ENCODE measurements around the gene SERHL2.
"Not testable (repeated sequence)": the region's sequence is repeated elsewhere in the genome, so short reads cannot be mapped to it uniquely, and the experiment has no call there.

Gene SERHL2, protein sequence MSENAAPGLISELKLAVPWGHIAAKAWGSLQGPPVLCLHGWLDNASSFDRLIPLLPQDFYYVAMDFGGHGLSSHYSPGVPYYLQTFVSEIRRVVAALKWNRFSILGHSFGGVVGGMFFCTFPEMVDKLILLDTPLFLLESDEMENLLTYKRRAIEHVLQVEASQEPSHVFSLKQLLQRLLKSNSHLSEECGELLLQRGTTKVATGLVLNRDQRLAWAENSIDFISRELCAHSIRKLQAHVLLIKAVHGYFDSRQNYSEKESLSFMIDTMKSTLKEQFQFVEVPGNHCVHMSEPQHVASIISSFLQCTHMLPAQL

DNA sequence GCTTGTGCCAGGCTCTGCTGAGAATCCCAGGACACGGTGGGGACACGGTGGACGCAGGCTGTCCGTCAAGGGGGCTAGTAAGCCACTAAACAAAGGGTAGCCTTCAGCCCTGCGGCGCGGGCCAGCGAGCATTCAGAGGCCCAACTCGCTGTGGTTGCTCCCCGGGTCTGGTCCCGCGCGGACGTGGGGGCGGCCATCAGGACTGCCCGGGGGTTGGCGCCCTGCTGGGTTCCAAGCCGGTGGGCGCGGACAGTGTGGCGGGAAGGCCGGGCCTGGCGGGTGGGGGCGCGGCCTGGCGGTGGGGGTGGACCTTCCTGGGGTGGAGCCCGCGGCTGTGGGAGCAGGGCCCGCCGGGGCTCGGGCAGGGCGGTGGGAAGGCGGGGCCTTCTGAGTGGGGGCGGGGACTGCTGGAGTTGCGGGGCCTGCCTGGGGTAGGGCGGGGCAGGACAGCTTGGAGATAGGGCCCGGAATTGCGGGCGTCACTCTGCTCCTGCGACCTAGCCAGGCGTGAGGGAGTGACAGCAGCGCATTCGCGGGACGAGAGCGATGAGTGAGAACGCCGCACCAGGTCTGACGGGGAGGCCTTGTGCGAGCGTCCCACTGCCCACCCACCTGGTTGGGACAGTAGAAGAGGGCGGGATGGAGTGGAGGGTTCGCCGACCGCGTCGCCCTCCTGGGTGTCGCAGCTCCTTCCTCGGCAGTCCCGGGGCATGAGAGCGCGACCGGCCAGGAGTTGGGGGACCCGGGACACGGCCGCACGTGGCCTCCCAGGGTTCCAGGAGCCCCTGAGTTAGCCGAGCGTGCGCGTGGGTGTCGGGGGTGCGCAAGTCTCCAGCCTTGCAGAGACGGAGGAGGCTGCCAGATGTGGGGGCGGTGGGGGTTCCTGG lies at the start of gene SERHL2:
Gene SERHL2, plus strand, starts transcription at position 482 of the 887 bp plus-strand sequence. Its CDS starts 65 bp downstream, at position 547.
- DNase-seq (ENCODE audit: low spot score) = peak; percentile 78

DNA sequence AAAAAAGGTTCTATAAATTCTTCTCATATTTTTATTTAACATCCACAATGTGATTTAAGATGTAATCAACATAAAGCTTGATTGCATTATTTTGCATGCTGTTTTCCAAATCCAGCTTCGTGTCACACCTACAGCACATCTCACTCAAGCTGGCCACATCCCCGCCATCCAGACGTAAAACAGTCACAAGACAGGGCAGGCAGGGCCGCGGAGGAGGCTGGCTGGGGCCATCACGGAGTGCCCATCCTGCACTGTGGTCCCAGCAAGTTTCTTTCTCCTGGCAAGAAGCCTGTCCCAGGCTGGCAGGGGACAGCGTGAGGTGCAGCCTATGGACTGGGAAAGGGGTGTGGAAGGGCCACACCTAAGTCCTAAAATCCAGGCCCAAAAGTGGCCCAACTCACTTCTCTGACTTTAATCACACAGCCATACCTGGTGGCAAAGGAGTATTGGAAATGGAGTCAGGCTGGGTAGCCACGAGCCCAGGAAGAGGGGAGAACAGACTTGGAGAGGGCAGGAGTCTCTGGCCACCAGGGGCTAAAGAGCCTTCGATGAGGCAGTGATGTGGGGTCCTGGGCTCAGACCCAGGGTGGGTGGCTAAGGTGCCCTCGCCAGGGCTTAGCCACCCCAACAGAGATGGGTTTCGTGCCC lies 45.3 kb upstream of the SERHL2 start:
- DNase-seq (ENCODE audit: low spot score) = not testable (repeated sequence)

DNA sequence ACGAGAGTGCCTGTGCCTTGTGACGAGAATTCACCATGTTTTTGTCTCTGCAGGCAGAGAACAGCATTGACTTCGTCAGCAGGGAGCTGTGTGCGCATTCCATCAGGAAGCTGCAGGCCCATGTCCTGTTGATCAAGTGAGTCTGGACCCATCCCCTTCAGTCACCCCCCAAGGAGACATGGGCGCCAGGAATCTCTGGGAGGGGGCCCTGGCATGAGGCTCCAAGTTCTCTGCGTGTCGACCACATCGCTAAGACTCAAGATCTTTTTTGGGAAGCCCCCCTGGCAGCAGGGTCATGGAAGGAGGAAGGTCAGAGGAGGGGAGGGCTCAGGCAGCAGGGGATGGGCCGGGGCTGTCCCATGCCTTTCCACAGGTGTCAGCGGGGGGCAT lies 44.8 kb upstream of the SERHL2 start:
- DNase-seq (ENCODE audit: low spot score) = not testable (repeated sequence)

DNA sequence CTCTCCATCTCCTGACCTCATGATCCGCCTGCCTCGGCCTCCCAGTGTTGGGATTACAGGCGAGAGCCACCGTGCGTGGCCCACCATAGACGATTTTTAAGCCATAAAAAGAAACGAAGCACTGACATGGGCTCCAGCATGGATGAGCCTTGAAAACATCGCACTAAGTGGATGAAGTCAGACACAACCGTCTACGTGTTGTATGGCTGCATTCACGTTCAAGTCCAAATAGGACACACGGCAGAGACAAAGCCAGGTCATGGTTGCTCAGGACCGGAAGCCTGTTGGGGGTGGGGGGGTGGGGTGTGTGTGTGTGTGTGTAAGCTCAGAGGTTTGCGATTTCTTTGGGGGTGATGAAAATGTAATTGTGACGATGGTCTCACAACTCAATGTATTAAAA lies 44.2 kb upstream of the SERHL2 start:
- DNase-seq (ENCODE audit: low spot score) = no peak

DNA sequence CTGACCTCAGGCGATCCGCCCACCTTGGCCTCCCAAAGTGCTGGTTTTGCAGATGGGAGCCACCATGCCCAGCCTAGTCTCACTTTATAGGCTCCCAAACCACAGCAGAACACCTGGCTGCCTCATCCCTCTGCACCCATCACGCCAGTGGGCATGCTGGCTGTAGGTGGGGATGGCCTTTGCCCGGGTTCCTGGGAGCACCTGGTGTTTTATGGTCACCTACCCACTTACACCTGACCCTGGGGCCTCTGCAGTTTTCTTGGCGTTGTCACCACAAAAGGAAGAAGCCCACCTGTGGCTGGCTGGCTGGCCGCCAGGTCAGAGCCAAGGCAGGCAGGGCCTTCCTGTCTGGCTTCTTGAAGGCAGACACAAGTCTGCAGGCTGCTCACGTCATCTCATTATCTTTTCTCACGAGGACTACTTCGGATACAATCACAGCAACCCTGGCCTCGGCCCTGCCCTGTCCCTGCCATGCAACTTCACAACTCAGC lies 42.3 kb upstream of the SERHL2 start:
- no peak for DNase-seq (ENCODE audit: low spot score)

DNA sequence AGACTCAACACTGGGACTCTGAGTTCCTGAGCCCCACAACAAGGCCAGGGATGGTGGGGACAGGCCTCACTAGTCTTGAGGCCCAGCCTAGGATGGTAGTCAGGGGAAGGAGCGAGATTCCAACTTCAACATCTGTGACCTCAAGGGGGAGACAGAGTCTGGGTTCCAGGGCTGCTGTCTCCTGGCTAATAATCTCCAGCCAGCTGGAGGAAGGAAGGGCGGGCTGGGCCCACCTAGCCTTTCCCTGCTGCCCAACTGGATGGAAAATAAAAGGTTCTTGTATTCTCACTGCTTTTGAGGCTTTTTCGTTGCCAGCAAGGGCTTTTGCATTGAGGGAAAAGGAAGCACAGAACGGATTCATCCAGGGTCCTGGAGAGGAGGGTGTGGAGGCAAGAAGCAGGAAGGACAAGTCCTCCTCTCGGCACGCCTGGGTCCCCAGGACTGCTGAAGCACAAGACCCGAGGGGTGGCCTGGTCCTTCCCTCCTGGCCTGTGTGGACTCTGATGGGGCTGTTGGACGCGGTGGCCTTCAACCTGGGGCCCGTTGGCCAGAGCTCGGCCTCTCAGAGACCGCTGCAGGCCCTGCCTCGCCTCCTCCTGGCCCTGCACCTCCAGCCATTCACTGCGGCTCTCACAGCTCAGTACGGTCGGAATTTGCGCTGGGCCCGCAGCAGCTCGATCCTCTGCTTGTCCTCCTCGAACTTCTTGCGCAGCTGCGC lies 41.3 kb upstream of the SERHL2 start:
- DNase-seq (ENCODE audit: low spot score) = not testable (repeated sequence)

DNA sequence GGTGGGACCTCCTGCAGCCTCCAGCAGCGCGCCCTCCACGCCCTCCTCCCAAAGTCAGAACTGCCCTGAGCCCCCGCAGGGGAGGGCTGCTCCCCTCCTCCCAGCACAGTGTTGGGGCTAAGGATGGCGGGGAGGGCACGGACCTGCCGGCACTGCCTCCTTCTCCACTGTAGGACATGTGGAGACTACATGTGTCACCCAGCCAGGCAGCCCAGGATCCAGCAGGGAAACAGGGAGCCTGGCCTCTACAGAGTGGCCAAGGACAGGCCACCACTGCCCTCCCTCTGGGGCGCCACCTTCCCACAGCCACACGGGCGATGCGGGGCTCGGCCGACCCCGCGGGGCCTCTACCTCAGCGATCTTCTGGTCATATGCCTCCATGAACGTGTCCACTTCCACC lies 39.4 kb upstream of the SERHL2 start:
- not testable (repeated sequence) for DNase-seq (ENCODE audit: low spot score)

DNA sequence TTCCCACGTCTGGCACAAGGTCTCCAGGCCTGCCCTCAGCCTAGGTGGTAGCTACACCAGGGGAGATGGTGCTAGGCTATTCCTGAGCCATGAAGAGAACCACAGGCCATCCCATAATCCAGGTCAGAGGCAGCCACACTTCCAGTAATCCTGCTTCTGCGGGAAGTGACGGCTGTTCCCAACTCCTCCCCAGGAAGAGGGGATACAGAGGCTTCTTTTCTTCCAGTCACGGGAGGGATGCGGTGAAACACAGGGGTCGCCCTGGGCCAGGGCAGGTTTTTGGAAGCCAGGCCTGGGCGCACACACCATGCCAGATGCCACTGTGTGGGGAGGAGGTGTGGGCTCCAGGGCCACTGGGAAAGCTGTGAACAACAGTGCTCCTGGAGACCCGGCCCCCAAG lies 38.5 kb upstream of the SERHL2 start:
- DNase-seq (ENCODE audit: low spot score) = not testable (repeated sequence)

DNA sequence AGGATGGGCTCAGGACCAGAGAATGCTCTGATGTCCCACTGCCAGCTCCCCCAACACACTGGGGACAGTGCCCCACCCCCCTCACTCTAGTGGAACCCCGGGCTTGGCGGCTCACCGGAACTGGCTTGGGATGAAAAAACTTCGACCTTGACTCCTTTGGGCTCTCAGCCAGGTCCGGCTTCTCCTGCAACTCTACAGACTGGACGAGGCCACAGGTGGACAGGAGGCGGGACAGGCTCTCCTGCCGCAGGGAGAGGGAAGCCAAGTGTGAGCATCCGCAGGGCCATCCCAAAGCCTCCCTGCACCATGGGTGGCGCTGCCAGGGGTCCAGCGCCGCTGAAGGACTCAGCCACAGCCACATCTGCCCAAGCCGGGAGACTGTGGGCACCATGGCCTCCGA lies 37.9 kb upstream of the SERHL2 start:
- no peak for DNase-seq (ENCODE audit: low spot score)

DNA sequence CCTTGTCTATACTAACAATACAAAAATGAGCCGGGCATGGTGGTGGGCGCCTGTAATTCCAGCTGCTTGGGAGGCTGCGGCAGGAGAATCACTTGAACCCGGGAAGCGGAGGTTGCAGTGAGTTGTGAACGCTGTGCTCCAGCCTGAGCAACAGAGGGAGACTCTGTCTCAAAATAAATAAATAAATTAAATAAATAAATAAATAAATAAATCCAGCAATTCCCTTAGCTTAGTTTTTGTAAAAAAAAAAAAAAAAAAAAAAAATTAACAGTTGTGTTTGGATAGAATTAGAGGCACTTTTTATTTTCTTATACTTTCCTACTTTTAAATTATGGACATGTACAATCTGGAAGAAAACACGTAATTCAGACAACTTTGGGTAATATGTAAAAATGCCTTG lies 36.7 kb upstream of the SERHL2 start:
- not testable (repeated sequence) for DNase-seq (ENCODE audit: low spot score)

DNA sequence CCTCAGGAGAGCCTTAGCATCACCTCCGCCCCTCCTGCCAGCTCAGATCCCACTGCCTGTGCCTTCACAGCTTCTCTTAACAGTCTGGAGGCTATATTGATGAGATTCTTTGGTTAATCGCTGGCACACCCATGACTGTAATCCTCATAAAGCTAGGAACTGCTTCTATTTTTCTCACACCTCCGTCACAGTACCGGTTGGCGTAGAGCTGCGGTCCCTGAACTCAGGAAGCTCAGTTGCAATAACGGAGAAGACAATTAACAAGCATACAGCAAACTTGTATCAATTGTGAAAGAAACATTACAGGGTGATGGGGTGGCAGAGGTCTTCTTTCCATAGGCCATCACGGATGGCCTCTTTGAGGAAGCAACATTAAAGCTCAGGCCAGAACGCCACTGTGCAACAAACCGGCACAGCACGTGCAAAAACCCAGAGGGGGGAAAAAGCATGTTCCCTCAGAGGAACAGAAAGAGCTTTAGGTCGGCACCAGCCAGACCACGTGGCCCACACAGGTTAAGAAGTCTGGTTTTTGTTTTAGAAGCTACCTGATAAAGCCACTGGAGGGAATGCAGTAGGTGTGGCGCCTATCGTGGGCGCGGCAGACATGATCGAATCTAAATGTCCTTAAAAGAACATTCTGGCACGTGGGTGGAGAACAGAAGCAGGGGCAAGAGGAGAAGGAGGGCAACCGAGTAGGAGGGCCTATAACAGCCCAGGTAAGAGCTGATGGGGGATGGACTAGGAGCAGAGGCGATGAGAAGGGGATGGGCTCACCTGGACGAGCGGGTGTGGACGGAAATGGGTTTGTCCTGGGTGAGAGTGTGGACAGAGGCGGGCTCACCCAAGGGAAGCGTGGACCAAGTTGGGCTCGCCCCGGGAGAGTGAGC lies 34.9 kb upstream of the SERHL2 start:
- not testable (repeated sequence) for DNase-seq (ENCODE audit: low spot score)

DNA sequence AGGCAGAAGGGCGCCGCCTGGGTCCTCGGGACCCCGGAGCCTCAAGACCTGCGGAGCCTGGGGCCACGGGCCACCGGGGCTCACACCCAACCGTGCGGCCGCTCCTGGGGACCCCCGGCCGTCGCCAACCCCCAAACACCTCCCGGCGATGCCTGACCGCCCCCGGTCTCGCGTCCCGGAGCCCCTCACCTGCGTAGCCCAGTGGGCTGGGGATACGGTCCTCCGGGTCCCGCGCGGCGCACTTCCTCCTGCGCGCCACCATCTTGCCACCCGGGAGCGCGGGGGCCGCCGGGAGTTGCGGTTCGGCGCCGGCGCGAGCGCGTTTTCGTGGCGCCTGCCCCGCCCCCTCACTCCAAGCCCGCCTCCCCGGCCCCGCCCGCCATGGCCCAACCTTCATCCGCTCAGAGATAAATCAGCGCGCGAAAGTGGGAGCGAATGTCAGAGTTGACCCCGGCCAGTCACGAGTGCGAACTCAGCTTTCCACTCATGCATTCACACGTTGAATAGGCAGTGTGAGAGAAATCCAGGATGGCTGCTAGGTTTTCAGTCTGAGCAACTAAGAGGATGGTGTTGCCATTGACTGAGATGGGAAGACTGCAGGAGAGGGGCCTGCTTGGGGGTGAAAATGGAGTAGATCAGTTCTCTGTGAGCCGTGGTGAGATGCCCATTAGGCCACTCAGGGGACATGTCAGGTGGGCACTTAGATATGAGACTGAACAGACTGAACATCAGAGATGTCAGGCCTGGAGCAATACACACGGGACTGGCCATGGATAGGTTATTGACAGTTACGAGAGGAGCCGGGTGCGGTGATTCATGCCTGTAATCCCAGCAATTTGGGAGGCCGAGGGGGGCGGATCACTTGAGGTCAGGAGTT lies 34.0 kb upstream of the SERHL2 start, which contains the start of gene RRP7A:
Gene RRP7A, minus strand, starts transcription at position 272 of the 877 bp plus-strand sequence. Its CDS starts 10 bp downstream, at position 262.
- peak; percentile 77 for DNase-seq (ENCODE audit: low spot score)

DNA sequence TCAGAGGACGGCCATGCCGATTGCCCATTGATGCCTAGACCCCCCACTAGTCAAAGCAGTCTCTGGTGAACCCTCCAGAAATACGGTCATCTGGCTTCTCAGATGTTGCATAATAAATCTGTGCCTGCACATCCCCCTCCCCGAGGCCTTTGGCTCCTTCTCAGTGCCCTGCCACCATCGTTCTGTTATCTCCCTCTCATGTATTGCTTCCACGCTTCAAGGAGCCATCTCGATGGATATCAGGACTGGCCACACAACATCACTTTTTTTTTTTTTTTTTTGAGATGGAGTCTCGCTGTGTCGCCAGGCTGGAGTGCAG lies 32.6 kb upstream of the SERHL2 start:
- no peak for DNase-seq (ENCODE audit: low spot score)

DNA sequence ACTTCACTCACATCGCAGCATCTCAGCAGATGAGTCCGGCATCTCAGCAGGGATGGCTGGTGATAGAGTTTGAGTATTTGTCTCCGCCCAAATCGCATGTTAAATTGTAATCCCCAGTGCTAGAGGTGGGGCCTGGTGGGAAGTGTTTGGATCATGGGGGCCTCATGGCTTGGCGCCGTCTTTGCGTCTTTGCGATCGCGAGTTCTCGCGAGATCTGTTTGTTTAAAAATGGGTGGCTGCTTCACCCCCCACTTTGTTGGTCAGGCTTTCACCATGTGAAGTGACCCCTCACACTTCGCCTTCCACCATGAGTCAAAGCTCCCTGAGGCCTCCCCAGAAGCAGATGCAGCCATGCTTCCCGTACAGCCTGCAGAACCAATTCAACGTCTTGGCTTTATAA lies 31.2 kb upstream of the SERHL2 start:
- DNase-seq (ENCODE audit: low spot score) = no peak

DNA sequence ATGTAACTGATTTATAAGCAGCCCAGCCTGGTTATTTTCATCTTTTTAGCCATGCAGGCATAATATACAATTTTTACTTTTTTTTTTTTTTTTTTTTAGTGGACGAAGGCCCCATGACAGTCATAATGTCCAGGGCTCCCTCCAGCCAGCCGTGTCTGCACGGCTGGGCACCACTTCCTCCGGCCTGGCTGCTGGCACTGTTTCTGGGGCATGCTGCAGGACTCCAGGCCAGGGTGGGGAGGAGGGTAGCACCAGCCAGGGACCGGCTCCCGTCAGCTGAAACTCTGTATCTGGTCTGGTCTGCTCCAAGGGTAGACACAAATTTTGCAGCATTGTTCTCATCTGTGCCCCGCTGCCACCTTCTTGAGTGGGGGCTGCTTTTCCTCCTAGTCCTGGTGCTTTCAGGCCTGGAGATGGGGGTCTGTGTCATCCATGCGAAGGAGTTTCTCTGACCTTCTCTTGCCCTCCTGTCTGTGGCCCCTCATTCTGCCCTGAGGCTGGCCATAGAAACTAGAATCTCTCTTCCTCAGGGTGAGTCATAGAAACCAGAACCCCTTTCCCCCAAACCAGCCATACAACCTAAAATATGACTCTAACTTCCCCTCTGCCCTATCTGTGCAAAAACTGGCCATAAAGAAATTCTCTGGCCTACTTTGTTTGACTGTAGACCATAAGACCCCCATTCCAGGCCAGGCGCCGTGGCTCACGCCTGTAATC lies 25.0 kb upstream of the SERHL2 start:
- no peak for DNase-seq (ENCODE audit: low spot score)

DNA sequence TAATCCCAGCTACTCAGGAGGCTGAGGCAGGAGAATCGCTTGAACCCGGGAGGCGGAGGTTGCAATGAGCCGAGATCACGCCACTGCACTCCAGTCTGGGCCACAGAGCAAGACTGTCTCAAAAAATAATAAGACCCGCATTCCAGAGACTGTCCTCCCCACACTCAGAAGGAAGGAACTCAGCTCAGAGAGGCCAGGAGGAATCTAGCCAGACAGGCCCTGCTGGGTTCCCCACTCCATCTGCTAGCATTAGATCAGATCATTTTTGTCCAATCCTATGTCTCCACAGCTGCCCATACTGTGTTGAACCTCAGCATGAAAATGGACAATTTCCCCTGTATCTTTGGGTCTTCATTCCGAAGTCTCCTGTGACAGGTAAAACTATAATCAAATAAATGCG lies 24.3 kb upstream of the SERHL2 start:
- DNase-seq (ENCODE audit: low spot score) = not testable (repeated sequence)

DNA sequence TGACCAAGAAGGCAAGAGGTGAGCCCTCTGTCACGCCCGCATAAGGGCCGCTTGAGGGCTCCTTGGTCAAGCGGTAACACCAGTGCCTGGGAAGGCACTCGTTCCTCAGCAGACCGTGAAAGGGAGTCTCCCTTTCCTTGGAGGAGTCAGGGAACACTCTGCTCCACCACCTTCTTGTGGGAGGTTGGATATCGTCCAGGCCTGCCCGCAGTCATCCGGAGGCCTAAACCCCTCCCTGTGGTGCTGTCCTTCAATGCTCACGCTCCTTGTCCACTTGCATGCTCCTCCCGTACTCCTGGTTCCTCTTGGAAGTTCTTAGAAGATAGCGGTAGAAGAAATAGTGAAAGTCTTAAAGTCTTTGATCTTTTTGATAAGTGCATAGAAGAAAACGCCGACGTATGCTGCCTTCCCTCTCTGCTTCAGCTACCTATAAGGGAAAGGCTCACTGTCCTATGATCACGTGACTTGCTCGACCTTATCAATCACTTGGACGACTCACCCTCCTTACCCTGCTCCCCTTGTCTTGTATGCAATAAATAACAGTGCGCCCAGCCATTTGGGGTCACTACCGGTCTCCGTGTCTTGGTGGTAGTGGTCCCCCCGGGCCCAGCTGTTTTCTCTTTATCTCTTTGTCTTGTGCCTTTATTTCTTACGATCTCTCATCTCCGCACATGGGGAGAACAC lies 22.2 kb upstream of the SERHL2 start:
- not testable (repeated sequence) for DNase-seq (ENCODE audit: low spot score)

DNA sequence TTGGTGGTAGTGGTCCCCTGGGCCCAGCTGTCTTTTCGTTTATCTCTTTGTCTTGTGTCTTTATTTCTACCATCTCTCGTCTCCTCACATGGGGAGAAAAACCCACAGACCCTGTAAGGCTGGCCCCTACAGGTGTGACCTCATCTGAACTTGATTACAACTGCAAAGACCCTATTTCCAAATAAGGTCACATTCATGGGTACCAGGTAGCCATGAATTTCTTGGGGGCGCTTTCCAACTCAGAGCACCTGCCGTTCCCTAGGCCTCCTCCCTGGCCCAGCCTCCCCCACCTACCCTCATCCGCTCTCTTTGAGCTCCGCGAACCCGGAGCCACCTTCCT lies 20.1 kb upstream of the SERHL2 start:
- DNase-seq (ENCODE audit: low spot score) = no peak
